ENCODE data around the gene SF1. TPM values are rescaled to one million over a fixed set of nuclear protein-coding genes. Genes with fewer than 3 reads are reported as not detected.

Gene SF1
- total RNA-seq, 1 donor from 2014 or later = 500 TPM

GRCh38 chr11:64718780-64719124, 59.6 kb downstream of the SF1 start:
- H3K36me3 Mint-ChIP-seq (ENCODE audit: insufficient read depth) = no peaks in the 10 kb centered on the region
- no peaks in the 10 kb centered on the region for H3K4me1 Mint-ChIP-seq (ENCODE audit: low read depth)

GRCh38 chr11:64718084-64718779, 60.1 kb downstream of the SF1 start:
- H3K27me3 Mint-ChIP-seq = peaks cover 88% of the 10 kb centered on the region
- no peaks in the 10 kb centered on the region for H3K36me3 Mint-ChIP-seq (ENCODE audit: insufficient read depth)
- no peaks in the 10 kb centered on the region for H3K4me1 Mint-ChIP-seq (ENCODE audit: low read depth)
- no peak overlapping the region for H3K4me3 Mint-ChIP-seq (ENCODE audit: low read depth)
- no peak overlapping the region for H3K27ac Mint-ChIP-seq
- H3K9me3 Mint-ChIP-seq (ENCODE audit: low read depth) = no peaks in the 10 kb centered on the region
- no peak for DNase-seq (ENCODE audit: low spot score, unreplicated experiment)
- no peak for TF ChIP-seq CTCF (IDR thresholded peaks at IDR 0.05; ENCODE audit: unreplicated experiment)

More at GRCh38 chr11:64718780-64719124, 59.6 kb downstream of the SF1 start:
- Mint-ChIP-seq H3K27ac (no peak overlapping the region), H3K4me3 (ENCODE audit: low read depth) (no peak overlapping the region), H3K27me3 (peaks cover 87% of the 10 kb centered on the region), H3K9me3 (ENCODE audit: low read depth) (no peaks in the 10 kb centered on the region)
- no peak for TF ChIP-seq CTCF (IDR thresholded peaks at IDR 0.05; ENCODE audit: unreplicated experiment)
- DNase-seq (ENCODE audit: low spot score, unreplicated experiment) = no peak

GRCh38 chr11:64717268-64717578, 61.1 kb downstream of the SF1 start:
- DNase-seq (ENCODE audit: low spot score, unreplicated experiment) = no peak

GRCh38 chr11:64716473-64717267, 61.7 kb downstream of the SF1 start:
- peaks cover 1% of the 10 kb centered on the region for H3K4me1 Mint-ChIP-seq (ENCODE audit: low read depth)
- no peaks in the 10 kb centered on the region for H3K36me3 Mint-ChIP-seq (ENCODE audit: insufficient read depth)
- H3K27ac Mint-ChIP-seq = no peak overlapping the region
- no peaks in the 10 kb centered on the region for H3K9me3 Mint-ChIP-seq (ENCODE audit: low read depth)
- no peak overlapping the region for H3K4me3 Mint-ChIP-seq (ENCODE audit: low read depth)
- H3K27me3 Mint-ChIP-seq = peaks cover 87% of the 10 kb centered on the region
- DNase-seq (ENCODE audit: low spot score, unreplicated experiment) = no peak
- TF ChIP-seq CTCF (IDR thresholded peaks at IDR 0.05; ENCODE audit: unreplicated experiment) = no peak

More at GRCh38 chr11:64717268-64717578, 61.1 kb downstream of the SF1 start:
- Mint-ChIP-seq H3K36me3 (ENCODE audit: insufficient read depth) (no peaks in the 10 kb centered on the region), H3K27me3 (peaks cover 87% of the 10 kb centered on the region), H3K27ac (no peak overlapping the region), H3K4me3 (ENCODE audit: low read depth) (no peak overlapping the region), H3K9me3 (ENCODE audit: low read depth) (no peaks in the 10 kb centered on the region), H3K4me1 (ENCODE audit: low read depth) (no peaks in the 10 kb centered on the region)
- TF ChIP-seq CTCF (IDR thresholded peaks at IDR 0.05; ENCODE audit: unreplicated experiment) = no peak

- Mint-ChIP-seq H3K4me3 (ENCODE audit: low read depth) (no peak overlapping the region), H3K9me3 (ENCODE audit: low read depth) (no peaks in the 10 kb centered on the region), H3K27me3 (peaks cover 86% of the 10 kb centered on the region), H3K27ac (no peak overlapping the region), H3K4me1 (ENCODE audit: low read depth) (peaks cover 5% of the 10 kb centered on the region), H3K36me3 (ENCODE audit: insufficient read depth) (no peaks in the 10 kb centered on the region)
- no peak for DNase-seq (ENCODE audit: low spot score, unreplicated experiment)
- no peak for TF ChIP-seq CTCF (IDR thresholded peaks at IDR 0.05; ENCODE audit: unreplicated experiment)
Observed at GRCh38 chr11:64715756-64716472, 62.4 kb downstream of the SF1 start.

Data from progenitor cell of endocrine pancreas (in vitro differentiated cells).